KMS-11 (cell line): Measurements from ENCODE around the gene GLT1D1.

Source experiments
- H2AFZ ChIP-seq: fragments of 200-600 bp; sonication (generic); 2 replicates; pipeline ENCODE4 v1.6.1; 2016; ENCODE audit warnings: antibody characterized with exemption, mixed run types, low read depth
- H3K27ac ChIP-seq: fragments of 200-600 bp; sonication (generic); 2 replicates; pipeline ENCODE4 v1.6.1; 2016; ENCODE audit warnings: mild to moderate bottlenecking, mixed run types
- H3K27me3 ChIP-seq: fragments of 200-600 bp; sonication (generic); 2 replicates; pipeline ENCODE4 v1.6.1; 2017; ENCODE audit warnings: mild to moderate bottlenecking, low read depth, mixed run types, moderate library complexity; ENCODE audit not compliant: insufficient read depth
- H3K36me3 ChIP-seq: fragments of 200-600 bp; sonication (generic); 2 replicates; pipeline ENCODE4 v1.6.1; 2017; ENCODE audit warnings: mild to moderate bottlenecking, mixed run types; ENCODE audit not compliant: insufficient read depth
- H3K4me1 ChIP-seq: fragments of 200-600 bp; sonication (generic); 2 replicates; pipeline ENCODE4 v1.6.1; 2016; ENCODE audit warnings: mild to moderate bottlenecking, low read depth, mixed run types; ENCODE audit not compliant: poor library complexity, severe bottlenecking
- H3K4me2 ChIP-seq: fragments of 200-600 bp; sonication (generic); 2 replicates; pipeline ENCODE4 v1.7.0; 2016; ENCODE audit warnings: mild to moderate bottlenecking, mixed run types
- H3K4me3 ChIP-seq: fragments of 200-600 bp; sonication (generic); IDR thresholded peaks from 2 replicates; pipeline ENCODE4 v1.6.1; 2017; ENCODE audit warnings: low read depth, low read length, mixed read lengths; ENCODE audit not compliant: insufficient read depth
- H3K79me2 ChIP-seq: fragments of 200-600 bp; sonication (generic); 2 replicates; pipeline ENCODE4 v1.6.1; 2016; ENCODE audit warnings: low read depth, mixed run types; ENCODE audit not compliant: insufficient read depth
- H3K9ac ChIP-seq: fragments of 200-600 bp; sonication (generic); 2 replicates; pipeline ENCODE4 v1.6.1; 2016; ENCODE audit warnings: mild to moderate bottlenecking, mixed run types
- H4K20me1 ChIP-seq: fragments of 200-600 bp; sonication (generic); 2 replicates; pipeline ENCODE4 v1.6.1; 2016; ENCODE audit warnings: mild to moderate bottlenecking, mixed run types; ENCODE audit not compliant: insufficient read depth
- TF ChIP-seq, protein P1 (sequence below): fragments of 200-600 bp; sonication (generic); conservative IDR thresholded peaks from 2 replicates; pipeline ENCODE4 v1.6.1; 2017; ENCODE audit warnings: low read depth, mild to moderate bottlenecking, antibody characterized with exemption, low read length, moderate library complexity, mixed read lengths

The GLT1D1 gene

DNA sequence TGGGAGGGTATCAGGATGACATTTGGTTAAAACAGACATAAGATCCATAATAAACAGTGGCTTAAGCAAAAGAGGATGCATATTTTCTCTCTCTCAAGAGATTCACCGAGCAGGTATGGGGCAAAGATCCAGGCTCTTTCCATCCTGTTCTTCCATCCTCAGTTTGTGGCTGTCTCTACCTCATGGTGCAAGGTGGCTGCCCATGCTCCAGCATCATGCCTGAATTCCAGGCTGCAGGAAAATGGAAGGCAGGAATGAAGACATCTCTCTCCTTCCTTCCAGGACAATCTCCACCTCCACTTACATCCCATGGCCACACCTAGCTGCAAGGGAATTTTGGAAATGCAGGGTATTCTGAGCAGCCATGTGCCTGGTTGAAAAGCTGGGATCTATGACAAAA, 136.0 kb downstream of the GLT1D1 start:
- H3K4me3 ChIP-seq = no peak overlapping the region
- no peaks in the 10 kb centered on the region for H4K20me1 ChIP-seq
- H3K79me2 ChIP-seq = no peaks in the 10 kb centered on the region
- no peaks in the 10 kb centered on the region for H3K27me3 ChIP-seq
- H3K9ac ChIP-seq = no peak overlapping the region
- H3K36me3 ChIP-seq = no peaks in the 10 kb centered on the region
- no peak overlapping the region for H3K27ac ChIP-seq
- H3K4me1 ChIP-seq = no peaks in the 10 kb centered on the region
- H3K4me2 ChIP-seq = no peak overlapping the region
- TF ChIP-seq, protein P1, sequence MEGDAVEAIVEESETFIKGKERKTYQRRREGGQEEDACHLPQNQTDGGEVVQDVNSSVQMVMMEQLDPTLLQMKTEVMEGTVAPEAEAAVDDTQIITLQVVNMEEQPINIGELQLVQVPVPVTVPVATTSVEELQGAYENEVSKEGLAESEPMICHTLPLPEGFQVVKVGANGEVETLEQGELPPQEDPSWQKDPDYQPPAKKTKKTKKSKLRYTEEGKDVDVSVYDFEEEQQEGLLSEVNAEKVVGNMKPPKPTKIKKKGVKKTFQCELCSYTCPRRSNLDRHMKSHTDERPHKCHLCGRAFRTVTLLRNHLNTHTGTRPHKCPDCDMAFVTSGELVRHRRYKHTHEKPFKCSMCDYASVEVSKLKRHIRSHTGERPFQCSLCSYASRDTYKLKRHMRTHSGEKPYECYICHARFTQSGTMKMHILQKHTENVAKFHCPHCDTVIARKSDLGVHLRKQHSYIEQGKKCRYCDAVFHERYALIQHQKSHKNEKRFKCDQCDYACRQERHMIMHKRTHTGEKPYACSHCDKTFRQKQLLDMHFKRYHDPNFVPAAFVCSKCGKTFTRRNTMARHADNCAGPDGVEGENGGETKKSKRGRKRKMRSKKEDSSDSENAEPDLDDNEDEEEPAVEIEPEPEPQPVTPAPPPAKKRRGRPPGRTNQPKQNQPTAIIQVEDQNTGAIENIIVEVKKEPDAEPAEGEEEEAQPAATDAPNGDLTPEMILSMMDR = no peak
- no peak overlapping the region for H2AFZ ChIP-seq

DNA sequence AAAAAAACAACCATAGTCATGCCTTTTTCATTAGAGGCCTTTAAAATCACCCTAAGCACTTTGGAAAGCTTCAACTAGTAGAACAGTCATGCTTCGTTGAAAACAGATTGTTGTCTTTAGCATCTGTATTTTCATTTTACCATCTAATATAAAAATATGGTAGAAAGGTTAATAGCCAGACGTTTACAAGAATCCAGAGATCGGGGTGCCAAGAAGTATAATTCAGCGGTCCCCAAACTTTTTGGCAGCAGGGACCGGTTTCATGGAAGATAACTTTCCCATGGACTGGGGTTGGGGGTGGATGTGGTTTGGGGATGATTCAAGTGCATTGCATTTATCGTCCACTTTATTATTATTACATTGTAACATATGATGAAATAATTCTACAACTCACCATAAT, 138.4 kb downstream of the GLT1D1 start:
- Histone ChIP-seq H3K9ac (no peak overlapping the region), H3K36me3 (no peaks in the 10 kb centered on the region)
- TF ChIP-seq, protein P1 = no peak

DNA sequence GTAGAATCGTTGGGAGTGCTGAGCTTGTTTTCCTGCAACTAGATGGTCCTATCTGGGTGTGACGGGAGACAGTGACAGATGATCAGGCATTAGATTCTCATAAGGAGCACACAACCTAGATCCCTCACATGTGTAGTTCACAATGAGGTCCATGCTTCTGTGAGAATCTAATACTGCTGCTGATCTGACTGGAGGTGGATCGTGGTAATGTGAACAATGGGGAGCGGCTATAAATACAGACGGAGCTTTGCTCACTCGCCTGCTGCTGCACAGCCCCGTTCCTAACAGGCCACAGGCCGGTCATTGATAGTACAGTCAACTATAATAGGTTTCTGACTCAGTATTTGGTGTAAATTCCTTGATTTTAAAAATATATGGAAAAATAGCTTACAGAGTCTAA, 138.8 kb downstream of the GLT1D1 start:
- TF ChIP-seq, protein P1 = no peak
- H3K79me2 ChIP-seq = no peaks in the 10 kb centered on the region
- no peak overlapping the region for H3K4me2 ChIP-seq

More for the DNA sequence above, 138.4 kb downstream of the GLT1D1 start:
- H3K4me3 ChIP-seq = no peak overlapping the region
- H3K4me2 ChIP-seq = no peak overlapping the region
- H4K20me1 ChIP-seq = no peaks in the 10 kb centered on the region
- no peak overlapping the region for H3K27ac ChIP-seq
- no peaks in the 10 kb centered on the region for H3K27me3 ChIP-seq
- H3K79me2 ChIP-seq = no peaks in the 10 kb centered on the region
- no peak overlapping the region for H2AFZ ChIP-seq
- H3K4me1 ChIP-seq = no peaks in the 10 kb centered on the region

DNA sequence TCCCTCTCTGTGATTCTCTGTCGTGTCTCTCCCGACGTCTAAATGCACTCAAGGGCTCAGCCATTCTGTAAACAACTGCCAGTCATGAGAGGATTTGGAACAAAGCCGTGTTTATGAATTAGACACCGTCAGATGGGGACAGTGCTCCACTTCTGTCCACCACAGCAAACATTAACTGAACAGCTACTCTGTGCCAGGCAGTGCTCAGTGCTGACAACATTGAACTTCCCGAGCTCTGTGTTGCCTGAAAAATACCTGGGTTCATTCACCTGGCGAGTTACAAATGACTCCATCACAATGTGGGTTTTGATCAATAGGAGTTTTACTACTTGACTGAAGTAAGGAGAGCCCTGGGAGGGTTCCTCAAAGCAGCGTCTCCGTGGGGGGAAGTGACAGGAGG, 139.3 kb downstream of the GLT1D1 start:
- Histone ChIP-seq H3K4me2 (no peak overlapping the region), H3K9ac (no peak overlapping the region), H2AFZ (no peak overlapping the region), H3K4me1 (no peaks in the 10 kb centered on the region), H3K27ac (no peak overlapping the region), H3K4me3 (no peak overlapping the region), H3K79me2 (no peaks in the 10 kb centered on the region), H3K36me3 (no peaks in the 10 kb centered on the region), H3K27me3 (no peaks in the 10 kb centered on the region), H4K20me1 (no peaks in the 10 kb centered on the region)
- TF ChIP-seq, protein P1 = no peak

More for the DNA sequence above, 138.8 kb downstream of the GLT1D1 start:
- Histone ChIP-seq H4K20me1 (no peaks in the 10 kb centered on the region), H3K27ac (no peak overlapping the region), H3K9ac (no peak overlapping the region), H3K4me1 (no peaks in the 10 kb centered on the region), H2AFZ (no peak overlapping the region), H3K4me3 (no peak overlapping the region), H3K36me3 (no peaks in the 10 kb centered on the region), H3K27me3 (no peaks in the 10 kb centered on the region)
